NCI-H146 (cell line): Measurements from ENCODE around the gene FANCC.

Source experiments
- DNase-seq: peaks from one replicate; lab custom pipeline; 2025; lab: John Stamatoyannopoulos, UW

The FANCC gene, protein sequence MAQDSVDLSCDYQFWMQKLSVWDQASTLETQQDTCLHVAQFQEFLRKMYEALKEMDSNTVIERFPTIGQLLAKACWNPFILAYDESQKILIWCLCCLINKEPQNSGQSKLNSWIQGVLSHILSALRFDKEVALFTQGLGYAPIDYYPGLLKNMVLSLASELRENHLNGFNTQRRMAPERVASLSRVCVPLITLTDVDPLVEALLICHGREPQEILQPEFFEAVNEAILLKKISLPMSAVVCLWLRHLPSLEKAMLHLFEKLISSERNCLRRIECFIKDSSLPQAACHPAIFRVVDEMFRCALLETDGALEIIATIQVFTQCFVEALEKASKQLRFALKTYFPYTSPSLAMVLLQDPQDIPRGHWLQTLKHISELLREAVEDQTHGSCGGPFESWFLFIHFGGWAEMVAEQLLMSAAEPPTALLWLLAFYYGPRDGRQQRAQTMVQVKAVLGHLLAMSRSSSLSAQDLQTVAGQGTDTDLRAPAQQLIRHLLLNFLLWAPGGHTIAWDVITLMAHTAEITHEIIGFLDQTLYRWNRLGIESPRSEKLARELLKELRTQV

GRCh38 chr9:95317119-95317892, at the start of gene FANCC:
Gene FANCC (minus strand): TSS chr9:95317709. CDS start chr9:95249291, 68,418 bp downstream.
- DNase-seq: peak; percentile 85

- no peak for DNase-seq
Measured at GRCh38 chr9:95366731-95367325, 49.3 kb upstream of the FANCC start.

- no peak for DNase-seq
Measured at GRCh38 chr9:95365766-95366165, 48.3 kb upstream of the FANCC start.

DNA sequence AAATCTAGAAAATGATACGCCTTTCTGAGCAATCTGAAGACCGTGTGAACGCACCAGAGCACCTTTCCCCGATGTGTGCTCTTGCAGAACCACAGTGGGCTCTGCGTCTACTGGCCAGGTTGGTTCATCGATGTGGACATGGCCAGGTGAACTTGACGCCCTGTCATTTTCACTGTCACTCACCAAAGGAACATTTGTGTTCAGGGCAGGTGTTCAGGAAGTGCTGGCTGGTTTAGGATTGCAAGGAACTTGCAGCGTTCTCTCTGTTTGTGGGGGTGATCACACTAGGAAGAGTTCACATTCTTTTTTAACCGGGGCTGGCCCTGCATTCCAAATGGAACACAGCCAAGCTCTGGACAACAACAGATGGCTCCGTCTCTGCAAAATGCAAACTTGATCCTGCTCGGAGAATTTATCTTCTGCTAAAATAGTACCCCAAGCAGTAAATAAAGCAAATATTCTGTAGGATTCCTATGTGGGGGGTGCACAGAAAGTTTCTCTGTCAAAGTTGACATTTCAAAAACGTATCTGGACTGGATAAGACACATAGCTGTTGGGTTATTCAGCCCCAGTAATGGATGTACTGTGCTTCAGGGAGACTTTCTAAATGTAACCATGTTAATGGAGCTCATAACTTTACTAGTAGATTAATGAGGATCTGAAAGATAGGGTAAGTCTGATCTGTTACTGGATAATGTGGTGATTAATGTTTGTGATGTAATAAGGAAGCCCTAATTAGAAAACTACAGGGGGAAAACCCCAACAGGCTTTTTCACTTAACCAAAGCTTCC, 45.7 kb upstream of the FANCC start:
- DNase-seq: peak; percentile 26

DNA sequence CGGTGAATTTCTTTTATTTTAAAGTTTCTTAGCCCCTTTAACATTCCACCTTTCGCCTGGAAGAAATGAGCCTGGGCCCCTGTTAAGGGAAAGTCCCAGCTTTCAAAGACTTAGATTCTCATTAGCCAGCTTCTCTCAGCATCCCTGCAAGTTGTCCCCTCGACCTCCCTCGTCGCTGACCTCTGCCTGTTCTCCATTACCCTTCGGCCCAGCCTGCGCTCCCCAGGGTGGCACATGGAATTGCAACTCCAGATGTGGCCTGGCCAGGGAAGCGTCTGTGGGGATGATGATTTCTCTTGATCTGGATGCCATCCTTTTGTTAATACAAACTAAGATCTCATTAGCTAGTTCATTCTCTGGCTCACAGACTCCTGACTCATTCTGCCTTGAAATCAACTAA, 43.4 kb upstream of the FANCC start:
- no peak for DNase-seq

GRCh38 chr9:95357316-95357715, 39.8 kb upstream of the FANCC start:
- no peak for DNase-seq

GRCh38 chr9:95355500-95355899, 38.0 kb upstream of the FANCC start:
- no peak for DNase-seq

GRCh38 chr9:95351051-95351450, 33.5 kb upstream of the FANCC start:
- no peak for DNase-seq

DNA sequence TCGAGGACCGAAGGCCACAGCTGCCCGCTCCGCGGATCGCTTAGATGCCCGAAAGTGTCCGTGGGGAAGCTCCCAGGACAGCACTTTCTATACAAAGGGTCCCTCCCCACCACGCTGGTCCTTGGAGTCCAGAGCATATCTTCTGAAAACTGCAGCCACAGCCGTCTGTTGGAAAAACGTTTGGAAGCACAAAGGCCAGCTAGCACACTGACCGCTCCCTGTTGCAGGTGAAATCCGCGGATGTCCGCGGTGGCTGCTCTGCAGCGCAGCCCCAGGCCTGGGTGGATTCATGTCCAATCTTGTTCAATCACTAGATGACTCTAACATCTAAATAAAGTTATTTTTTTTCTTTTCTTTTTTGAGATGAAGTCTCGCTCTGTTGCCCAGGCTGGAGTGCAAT, 32.8 kb upstream of the FANCC start:
- DNase-seq: no peak

GRCh38 chr9:95349091-95350038, 31.9 kb upstream of the FANCC start:
- DNase-seq: no peak

GRCh38 chr9:95346021-95346420, 28.5 kb upstream of the FANCC start:
- no peak for DNase-seq

- DNase-seq: no peak
Measured at GRCh38 chr9:95344735-95345325, 27.3 kb upstream of the FANCC start.

DNA sequence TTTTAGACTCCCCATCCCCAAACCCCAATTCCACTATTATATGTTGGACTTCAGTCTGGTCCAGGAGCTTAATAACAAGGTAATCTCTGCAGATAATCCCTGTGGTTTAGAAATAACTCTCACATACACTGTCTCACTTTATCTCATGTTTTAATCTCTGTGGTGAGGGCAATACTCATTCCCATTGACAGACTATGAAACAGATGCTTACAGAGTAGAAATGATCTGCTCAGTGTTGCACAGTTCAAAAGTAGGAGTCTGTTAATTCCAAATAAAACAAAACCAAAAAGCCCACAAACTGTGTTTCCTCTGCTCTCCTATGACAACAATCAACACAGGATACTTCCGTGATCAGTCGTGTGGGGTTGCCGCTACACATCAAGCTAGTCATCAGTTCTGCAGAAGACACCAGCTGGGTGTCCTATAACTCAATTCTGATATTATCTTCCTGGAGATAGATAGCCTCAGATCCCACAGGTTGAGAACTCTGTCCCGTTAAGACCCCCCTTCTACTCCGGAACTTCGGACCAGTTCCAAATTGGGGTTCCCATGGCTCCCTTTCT, 26.3 kb upstream of the FANCC start:
- DNase-seq: no peak

DNA sequence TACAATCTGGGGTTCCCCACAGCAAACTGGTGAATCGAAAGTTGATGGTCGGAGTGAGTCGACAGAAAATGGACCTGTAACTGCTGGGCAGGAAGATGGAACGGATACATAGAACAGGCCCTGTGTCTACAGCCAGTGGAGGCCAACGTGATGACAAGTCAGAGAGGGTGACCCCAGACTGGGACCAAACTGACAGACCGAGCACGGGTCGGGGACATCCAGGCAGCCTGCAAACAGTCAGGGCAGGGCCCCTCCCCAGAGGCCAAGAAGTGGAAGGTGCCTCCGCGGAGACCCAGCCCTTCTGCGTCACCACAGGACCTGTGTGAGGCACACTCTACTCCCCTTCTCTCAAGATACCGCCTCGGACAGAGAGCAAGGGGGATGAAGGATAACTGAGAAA, 25.1 kb upstream of the FANCC start:
- DNase-seq: no peak

DNA sequence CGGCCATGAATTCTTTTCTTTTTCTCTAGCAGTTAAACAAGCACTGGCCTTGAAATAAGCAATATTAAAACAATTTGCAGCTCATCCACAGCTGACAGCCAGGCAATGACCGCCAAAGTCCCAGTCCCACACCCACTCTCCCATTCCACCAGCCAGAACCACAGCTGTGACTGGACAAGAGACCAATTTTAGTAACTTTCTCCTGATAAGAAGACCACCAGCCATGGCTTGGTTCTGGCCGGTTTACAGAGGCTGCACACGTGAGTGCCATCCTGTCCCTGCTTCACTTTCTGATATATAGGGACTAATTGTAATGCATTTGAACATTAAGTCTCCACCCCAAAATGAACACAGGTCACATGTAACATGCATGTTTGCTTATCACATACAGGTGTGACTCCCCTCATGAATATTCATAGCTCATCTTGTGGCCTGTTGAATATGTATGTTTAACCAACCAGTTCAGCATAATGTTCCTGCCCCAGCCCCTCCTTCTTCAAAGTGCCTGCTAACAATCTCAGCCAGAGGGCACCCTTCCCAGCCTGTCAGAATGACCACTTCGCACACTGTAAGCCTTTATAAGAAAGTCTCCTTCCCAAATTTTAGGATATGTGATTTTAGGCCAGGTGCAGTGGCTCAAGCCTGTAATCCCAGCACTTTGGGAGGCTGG, 23.9 kb upstream of the FANCC start:
- DNase-seq: no peak

DNA sequence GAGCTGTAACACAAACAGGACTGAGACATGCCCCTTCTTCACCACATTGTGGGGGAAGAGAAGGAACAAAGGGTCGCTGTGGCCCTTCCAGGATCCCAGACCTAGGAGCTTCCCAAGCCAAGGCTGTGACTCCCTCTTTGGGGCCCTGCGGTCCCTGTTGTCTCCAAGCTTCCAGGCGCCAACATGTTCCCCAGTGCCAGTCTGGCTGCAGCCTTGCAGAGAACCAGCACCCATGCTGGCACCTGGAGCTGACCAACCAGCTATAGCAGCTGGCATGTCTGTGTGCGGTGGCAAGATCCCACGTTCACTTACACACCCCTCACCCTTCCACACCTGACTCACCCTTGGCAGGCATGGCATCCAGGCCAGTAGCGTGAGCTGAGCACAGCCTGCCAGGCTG, 20.7 kb upstream of the FANCC start:
- no peak for DNase-seq

DNA sequence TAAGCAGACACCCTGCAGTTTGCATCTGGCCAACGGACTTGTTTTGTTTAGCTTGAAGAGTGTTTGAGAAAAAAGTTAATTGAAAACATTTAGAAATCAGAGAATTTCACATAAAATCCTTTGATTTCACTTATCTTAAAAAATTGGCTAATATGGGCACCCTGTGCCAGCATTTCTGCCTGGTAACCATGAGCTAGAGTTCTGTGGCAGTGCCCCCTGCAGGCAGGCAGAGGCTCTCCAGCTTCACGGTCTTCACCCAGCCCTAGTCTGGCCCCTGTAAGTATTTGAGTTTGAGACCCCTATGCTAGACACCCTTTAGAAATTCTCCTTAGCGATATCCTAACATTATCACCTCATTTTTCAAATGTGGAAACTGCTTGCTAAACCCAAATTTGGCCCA, 18.8 kb upstream of the FANCC start:
- DNase-seq: no peak

DNA sequence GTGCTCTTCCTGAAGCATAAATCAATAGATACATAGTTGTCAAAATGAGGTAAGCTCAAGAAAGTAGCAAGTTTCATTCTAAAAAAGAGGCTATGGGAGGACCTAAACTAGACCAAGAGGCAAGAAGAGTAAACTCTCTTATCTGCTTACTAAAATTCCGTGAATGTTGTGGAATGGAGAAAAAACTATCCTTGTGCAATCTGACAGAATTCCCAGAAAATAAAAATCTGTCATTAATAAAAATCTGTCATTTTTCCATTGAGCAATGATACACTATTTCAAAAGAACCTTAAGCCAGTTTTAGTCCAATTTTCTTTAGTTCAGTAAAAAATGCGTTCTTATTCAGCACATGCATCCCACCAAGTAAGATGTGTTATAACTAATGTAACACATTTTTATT, 15.9 kb upstream of the FANCC start:
- DNase-seq: no peak

- DNase-seq: no peak
Measured at GRCh38 chr9:95332860-95333259, 15.4 kb upstream of the FANCC start.
